CD4-positive, alpha-beta T cell treated with Interleukin-12 subunit alpha and Interleukin-12 subunit beta, for 1 hour (primary cell): ENCODE results near the gene CFAP58.
A peak's percentile ranks its signal among the peaks of the same experiment; 100 is the strongest.

Experiments used
- DNase-seq: peaks from one replicate; pipeline ENCODE4 v3.0.0-alpha.2; 2020

Gene CFAP58

DNA sequence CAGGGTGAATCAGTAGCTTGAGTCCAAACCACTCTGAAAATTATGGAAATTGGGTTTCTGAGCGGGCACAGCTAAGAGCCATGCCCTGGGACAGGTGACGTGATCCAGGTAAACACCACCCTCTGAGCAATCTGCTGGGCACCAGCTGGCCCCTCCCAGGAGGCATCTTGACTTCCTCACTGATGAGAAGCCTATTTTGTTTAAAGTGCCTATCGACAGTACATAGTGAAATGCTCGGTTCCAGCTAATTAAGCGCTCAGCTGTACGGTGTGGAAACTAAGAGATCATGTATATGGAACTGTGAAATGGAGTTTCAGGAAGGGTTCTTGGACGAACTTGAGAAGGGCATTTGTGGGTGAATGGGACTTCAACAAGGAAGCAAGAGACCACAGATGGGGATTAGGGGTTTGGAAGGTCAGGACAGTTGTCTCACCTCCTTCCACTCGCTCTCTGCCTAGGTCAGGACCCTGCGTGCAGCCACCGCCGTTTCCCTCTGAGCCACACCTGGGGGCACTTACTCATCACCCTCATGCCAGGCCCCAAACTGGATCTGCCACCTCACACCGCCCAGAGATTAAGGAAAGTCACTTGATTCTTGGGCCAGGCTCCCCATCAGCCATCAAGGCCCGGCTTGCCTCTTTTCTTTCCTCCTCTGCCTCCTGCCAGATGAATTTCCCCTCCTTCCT lies 18.5 kb upstream of the CFAP58 start:
- no peak for DNase-seq

DNA sequence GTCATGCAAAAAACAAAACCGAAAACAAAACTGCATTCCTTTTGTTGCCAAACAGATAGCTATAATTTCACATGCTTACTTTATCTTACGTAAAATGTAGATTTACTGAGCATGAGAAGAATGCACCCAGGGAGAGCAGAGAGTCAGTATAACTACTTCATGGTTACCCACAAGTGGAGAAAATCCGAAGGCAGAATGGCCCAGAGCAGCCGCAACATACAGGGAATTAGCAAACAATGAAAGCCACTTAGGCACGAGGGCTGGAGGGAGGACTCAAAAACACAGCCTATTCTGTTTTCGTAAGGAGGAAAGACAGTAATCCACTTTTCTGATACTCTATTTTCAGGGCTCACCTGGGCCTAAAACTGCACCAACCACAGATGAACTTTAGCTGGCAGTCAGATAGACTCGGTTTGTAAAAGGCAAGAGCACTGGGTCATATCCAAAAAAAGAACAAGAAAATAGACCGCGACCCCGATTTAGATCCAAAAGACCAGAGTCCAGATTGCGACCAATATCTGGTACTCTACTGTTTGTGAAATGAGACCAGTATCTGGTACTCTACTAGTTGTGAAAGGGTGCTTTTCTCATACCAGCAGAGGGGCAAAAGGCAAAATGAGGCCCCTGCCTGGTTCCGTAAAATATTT lies 16.7 kb upstream of the CFAP58 start:
- no peak for DNase-seq

DNA sequence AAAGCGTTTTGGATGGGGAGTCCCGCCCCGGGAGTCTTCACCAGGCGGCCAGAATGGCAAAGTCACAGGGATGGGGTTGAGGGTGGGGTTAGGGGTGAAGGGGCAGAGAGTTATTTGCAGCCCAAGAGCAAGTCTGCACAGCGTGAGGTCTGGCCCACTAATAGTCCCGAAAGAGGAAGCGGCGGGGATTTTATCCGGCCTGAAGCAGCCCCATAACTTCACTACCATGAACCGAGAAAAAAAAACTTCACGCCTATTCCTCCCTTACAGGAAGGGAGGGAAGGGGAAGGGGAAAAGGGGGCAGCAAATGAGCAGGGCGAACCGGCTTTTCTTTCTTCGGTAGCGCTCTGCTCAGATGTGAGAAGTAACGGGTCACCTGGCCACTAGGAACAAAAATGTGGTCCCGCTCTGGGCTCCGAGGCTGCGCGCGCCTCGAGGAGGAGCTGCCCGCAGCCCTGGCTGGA lies 16.1 kb upstream of the CFAP58 start:
- peak; percentile 39 for DNase-seq

DNA sequence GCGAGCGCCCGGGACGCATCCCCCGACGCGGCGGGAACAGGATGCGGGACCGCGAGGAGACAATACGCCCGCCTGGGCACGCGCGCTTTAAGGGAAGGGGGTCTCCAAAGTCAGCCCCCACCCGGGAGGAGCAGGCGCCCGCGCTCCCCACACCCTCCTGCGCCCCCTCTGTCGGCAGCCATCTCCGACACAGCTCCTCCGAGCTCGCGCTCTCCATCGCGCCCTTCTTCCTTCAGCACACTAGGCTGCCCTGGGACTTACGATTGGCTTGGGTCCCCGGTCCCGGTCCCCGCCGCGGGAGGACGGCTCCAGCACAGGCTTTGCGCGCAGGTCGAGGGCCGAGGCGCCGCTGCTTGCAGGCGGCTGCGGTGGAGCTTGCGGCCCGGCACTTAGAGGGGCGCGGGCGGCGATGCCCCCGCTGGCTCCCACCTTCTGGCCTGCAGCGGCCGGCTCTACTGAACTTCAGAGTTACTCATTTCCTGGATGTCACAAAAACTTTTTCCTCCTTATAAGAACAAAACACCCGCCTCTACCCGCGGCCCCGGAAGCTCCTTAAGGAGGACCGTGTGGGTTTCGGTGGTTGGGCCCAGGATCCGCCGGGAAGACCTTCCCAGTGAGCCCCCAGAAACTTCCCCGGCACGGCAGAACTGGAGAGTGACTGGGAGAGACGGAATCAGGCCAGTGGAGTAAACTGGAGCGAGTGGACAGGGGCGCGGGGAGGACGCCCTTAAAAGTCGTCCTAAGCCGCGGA lies 15.5 kb upstream of the CFAP58 start, which contains the start of gene ITPRIP:
TSS of gene ITPRIP (minus strand) at position 481 of the 751 bp plus-strand sequence. CDS start 22,414 bp downstream, outside the sequence.
- DNase-seq, result peak; percentile 77

DNA sequence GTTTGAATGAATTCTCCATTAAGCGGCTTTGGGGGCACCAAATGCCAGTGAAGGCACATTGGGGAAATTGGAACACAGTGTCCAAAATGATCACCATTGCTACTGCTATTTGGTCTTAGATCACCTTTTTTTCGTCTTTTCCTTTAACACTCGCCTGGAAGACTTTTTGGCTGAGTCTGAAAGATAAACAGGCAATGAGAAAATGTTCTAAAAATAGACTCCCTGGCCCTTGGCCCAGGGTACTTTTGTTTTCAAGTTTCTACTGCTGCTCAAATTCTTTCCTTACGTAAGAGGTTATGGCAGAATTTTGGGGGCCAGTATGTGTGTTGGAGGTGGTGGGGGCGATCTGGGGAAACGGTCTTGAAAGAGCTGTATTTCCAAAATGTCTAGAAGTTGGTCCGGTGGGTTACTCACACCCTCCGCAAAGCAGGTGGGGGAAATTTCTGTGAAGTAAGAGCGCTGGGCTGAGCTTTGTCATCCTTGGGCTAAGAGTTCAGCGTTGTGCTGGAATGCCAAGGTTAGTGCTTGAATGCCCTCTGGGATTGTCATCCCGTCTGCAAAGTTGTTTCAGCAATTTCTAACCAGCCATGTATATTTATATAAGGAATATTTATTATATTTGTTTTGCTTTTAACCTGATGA lies 14.0 kb upstream of the CFAP58 start:
- DNase-seq, result no peak

DNA sequence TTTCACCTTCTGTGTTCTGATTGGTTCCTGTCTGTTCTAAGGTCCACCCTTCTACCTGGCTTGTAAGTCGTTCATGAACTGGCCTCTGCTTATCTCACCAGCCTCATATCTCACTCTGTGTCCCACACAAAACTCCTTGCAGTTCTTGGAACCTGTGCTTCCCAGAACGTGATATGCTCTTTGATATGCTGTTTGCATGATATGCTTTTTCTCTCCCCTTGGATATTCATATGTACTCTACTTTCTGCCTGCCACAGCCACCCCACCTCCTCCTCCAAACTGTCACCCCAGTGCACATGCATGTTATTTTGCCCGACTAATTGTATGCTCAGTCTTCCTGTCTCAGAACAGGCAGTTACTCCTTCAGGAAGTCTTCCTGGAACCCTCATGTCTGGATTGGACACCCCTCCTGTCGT lies 13.5 kb upstream of the CFAP58 start:
- no peak for DNase-seq

DNA sequence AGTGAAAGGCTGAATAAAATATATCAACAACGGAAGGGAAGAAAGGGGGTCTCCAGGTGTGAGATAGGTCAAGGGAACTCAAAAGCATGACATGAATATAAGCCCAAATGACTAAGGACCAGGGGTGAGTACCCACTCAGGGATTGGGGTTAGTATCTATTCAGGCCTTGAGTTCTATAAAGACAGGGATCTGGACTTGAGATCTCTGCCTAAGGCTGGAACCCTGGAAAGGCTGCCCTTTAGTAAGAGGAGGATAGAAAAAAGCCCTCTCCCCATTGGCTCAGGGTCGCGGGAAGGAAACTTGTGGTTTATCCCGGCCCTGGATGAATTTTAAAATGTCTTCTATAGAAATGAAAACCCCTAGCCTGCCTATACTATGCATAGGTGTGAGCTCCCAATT lies 13.0 kb upstream of the CFAP58 start:
- DNase-seq, result no peak

DNA sequence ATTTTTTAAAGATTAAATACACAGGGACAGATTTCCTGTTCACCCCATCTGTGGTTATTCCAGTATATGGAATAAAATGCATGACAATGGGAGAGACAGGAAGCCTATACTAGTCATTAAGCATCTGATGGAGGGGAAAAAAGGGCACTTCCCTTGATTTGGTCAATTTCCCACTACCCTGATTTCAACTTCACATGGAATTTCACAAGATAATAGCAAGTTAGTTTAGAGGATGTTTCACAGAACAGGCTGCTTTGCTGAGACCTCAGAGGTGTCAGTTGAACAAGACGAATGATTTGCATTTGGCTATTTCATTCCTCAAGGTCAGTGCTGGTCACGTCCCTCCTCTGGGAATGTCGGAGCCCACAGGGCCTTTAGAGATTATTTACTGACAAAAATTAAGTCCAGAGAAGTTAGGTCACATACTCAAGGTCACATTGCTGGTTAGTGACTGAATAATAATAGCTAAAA lies 10.7 kb upstream of the CFAP58 start:
- DNase-seq, result no peak

DNA sequence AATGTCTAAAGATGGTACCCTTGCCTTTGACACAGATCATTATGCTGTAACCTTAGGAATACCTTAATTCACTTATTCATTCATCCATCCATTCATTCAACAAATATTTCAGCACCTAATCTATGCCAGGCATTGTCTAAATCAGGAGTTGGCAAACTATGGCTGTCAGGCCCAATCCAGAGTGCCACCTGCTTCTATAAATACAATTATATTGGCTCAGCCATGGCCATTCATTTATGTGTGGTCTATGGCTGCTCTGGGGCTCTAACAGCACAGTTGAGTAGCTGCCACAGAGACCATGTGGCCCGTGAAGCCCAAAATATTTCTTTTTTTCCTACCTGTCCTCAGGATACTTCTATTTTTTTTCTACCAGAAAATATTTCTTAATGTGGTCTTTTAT lies 9.4 kb upstream of the CFAP58 start:
- no peak for DNase-seq

DNA sequence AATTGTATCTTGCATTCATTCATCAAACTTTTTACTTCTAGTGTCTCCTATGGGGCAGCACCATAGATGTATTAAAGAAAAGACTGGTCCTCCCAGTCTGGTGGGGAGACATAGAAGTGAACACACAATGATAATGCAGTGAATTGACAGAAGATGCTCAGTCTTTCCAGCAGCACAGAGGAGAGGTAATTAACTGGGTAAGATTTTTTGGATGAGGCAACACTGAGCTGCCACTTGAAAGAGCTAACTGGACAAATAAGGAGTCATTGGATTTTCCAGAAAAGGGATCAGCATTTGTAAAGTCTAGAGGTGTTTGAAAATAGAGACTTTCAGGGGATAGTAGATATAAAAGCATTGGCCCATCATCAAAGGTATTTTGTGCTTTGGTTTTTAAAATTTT lies 8.1 kb upstream of the CFAP58 start:
- no peak for DNase-seq

DNA sequence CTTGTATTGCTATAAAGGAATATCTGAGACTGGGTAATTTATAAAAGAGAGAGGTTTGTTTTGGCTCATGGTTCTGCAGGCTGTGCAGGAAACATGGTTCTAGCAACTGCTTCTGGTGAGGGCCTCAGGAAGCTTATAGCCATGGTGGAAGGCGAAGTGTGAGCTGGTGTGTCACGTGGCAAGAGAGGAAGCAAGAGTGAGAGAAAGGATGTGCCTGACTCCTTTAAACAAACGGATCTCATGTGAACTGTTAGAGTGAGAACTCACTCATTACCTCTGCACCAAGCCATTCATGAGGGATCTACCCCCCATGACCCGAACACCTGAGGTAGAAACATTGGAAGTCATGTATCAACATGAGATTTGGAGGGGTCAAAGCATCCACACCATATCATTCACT lies 7.7 kb upstream of the CFAP58 start:
- no peak for DNase-seq

DNA sequence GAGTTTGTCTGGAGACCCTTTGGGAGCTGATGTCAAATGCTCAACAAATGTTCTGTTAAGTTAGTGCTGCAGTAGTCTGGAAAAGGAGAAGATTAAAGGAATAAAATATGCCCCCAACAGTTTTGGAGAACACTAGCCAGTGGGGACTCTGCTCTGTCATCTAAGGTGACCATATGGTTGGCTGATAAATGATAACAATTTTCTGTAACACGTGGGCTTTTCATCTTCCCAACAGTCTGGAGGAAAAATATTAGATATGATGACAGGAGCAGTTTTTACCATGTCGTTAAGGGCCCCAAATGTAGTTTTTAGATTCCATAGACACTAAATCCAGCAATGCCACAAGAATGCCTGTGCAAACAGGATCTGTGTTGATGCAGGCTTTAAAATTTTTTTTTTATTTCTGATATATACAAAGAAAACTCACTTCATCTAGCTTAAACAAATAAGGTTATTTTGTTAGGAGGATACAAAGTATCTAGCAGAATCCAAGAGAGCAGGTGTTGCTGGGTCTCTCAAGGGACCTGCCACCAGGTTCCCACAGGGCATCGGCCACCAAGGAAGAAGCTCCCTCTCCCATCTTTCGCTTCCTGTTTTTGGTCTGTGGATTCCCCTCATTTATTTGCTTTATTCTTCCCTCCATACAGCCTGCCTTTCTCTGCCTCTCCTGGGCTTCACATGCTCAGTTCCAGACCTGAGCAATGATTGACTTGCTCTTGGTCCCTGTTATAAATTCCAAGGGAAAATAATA lies 6.2 kb upstream of the CFAP58 start:
- DNase-seq, result no peak

DNA sequence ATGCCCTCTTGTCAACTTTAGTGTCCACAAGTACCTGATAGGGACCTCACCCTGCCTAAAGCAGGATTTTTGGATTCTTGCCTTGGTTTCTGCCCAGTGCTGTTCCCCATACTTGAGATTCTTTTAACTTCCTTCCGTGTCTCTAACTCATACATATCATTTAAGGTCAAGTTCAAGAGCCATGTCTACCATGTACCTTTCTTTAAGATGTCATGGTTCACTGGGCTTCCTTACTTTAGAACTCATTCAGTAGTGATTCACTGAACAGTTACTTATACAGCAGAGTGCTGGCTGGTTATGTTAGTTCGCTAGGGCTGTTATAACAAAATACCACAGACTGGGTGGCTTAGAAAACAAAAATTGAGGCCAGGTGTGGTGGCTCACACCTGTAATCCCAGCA lies 5.0 kb upstream of the CFAP58 start:
- DNase-seq, result no peak

DNA sequence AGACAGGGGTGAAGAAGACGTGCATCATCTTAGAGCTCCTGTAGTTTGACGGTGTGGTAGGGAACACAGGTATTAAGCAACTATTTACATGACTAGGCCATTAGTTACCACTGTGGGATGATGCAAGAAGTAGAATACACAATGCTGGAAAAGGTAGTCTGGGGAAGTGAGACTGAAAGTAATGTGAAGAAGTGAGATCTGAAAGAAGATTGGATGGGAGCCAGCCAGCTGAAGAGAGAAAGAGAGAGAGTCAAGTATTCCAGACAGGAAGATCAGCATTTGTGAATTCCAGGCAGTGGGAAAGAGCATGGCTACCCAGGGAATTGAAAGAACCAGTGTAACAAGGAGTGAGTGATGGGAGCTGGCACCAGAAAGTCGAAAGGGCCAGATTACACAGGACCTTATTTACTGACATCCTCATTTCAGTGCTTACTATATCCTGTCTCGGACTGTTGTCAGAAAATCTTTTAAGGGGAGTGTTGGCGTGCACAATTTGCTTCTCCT lies 4.0 kb upstream of the CFAP58 start:
- no peak for DNase-seq

DNA sequence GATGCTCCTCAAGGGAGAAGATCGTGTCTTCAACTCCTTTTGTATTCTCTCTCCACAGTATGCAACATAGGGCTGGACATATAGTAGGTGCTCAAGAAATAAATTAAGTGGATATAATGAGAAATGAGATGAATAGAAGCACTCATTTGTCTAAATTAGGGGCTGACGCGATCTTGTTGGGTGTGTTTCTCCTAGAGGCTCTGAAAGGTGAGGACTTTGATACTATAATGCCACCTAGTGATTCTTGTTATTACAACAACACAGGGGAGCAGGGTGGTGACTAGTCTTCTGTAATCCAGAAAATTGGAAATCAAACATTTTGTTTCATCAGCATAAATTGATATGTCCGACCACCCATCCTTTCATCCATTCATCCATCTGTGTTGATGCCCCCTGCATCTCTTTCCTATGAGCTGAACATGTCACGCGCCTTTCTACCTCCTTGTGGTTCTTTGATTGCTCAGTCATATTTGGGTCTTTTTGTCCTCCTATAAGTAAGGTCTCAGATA lies 3.5 kb upstream of the CFAP58 start:
- DNase-seq, result peak; percentile 76

DNA sequence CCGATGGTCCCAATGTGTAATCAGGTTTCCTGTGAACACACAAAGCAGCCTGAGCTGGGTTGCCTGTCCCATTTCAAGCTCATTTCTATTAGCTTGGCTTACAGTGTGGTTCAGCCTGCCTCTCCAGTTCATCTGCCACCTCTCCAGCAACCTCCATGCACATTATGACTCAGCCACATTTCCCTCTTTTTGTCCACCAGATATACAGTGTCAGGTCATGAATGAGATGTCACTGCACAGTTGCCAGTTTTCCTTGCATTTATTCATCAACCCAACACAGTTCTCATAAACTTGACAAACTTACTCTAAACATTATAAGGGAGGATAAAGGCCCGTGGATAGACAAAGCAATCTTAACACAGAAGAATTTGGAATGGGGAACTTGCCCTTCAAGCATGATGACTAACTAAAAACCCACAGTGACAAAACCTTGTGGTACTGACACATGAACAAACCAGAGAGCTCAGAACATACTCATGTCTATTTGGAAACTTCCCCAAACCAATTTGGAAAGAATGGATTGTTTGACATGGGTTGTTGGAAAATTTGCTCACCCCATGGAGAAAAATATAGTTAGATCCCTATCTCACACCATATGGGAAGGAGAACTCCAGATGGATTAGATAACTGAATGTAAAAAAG lies 2.5 kb upstream of the CFAP58 start:
- no peak for DNase-seq

DNA sequence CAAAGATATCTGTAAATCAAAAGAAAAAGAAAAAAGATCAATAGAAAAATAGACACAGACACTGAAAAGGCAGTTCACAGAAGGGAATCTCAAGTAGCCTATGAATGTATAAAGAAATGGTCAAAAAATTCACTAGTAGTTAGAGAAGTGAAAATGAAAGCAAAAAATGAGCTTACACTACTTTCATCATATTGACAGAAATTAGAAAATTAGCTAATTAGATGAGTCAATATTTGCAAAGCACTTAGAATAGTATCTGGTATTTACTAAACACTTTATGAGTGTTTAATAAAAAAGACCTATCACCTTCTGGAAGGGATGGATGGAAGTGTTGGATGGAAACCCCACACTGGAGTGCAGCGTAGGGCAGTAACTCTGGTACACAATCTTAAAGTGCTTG lies 1.7 kb upstream of the CFAP58 start:
- no peak for DNase-seq

DNA sequence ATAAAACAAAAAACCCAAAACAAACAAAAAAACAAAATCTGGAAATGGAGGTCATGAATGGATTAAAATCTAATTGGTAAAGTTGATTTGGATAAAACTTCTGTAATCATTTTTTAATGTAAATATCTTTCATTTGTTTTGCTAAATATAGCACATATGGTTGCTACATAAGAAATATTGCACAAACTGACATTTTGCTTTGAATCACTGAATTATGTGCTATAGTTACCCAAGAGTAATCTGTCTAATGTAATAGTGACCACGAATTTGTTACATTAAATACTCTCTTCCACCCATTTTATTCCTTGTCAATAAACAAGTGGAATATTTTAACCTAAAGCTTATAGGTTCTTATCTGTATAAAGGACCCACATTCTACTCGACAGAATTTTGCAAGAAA lies 6.2 kb downstream of the CFAP58 start:
- no peak for DNase-seq

DNA sequence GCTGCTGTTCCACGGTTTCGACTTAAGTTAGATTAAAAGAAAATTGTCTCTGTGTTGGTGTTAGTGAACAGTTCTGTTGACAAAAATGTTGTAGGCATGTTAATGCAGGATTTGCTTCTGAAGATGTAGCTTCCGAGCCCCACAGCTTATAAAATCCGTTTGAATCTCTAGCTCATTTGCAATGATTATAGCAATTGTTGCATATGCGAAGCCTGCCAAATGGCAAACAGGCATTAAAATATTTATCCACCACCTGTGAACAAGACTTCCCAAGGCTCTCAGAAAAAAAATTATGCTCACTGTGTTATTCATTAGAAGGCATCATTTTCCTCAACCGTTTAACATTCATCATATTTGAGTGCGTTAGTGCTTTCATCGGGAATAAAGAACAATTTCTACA lies 14.3 kb downstream of the CFAP58 start:
- no peak for DNase-seq

DNA sequence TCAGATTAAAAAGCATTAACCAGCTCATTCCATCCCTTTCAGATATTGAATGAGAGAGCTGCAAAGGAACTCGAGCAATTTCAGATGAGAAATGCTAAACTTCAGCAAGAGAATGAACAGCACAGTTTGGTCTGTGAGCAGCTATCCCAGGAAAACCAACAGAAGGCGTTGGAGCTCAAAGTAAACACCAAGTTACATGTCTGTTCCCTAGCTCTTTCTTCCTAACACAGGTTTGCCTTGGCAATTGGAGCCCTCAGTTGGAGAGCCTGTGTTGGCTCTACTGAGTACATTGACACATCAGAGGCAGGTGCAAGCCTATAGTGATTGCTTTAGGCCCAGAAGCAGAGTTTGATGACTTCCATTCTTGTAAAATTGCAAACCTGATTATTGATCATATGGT lies 14.7 kb downstream of the CFAP58 start:
- no peak for DNase-seq

DNA sequence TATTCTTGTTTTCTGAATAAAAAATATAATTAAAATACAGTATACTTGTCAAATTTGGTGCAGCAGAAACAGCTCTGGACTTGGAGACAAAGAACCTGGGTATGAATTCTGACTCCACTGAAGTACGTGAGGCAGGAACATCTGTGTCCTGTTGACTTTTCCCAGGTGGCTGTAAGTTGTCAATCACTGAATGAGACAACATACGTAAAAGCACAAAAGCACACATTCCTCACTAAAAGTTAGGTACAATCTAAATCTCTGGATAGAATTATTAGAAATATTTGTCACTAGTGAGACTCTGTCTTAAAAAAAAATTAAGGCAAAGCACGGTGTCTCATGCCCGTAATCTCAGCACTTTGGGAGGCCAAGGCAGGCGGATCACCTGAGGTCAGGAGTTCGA lies 18.1 kb downstream of the CFAP58 start:
- DNase-seq, result no peak

DNA sequence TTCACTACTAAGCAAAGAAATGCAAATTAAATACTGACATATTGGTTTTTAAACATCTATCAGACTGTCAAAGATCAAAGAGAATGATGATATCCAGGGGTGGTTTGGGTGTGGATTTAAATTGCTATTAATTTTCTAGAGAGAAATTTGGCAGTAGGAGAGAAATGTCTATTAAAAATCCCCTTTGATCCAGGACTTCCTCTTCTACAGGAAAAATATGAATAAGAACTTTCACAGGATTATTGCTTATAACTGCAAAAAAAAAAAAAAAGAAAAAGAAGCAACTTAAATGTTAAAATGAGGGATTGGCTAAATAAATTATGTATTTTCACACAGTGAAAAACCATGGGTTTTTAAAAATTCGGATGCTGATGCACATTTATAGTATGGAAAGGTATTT lies 21.0 kb downstream of the CFAP58 start:
- no peak for DNase-seq
